Spleen (tissue), 11 donors: Measurements from ENCODE around the gene TMC6. TPM values are rescaled to one million over a fixed set of nuclear protein-coding genes. Genes with fewer than 3 reads are reported as not detected.

Experiments
- DNase-seq: peaks from one replicate; pipeline ENCODE4 v3.0.0-alpha.2; 2020
- H3K27ac ChIP-seq, 8 donors: fragments of 200-600 bp; sonication (generic) in 7 of 8; 1 replicate in 4 of 8; 2 replicates in 4 of 8; pipeline versions ENCODE4 v1.5.0 to v1.8.0; 2016 to 2021; ENCODE audit warnings: inconsistent platforms in 4 of 8, mild to moderate bottlenecking in 4 of 8, moderate library complexity in 1 of 8
- H3K27me3 ChIP-seq, 7 donors: fragments of 200-600 bp; sonication (generic) in 6 of 7; replicated peaks in 1 of 7; 1 replicate in 4 of 7; 2 replicates in 3 of 7; pipeline versions ENCODE4 v1.5.0 to v1.8.0; 2016 to 2021; ENCODE audit warnings: inconsistent platforms in 3 of 7, mild to moderate bottlenecking in 1 of 7
- H3K36me3 ChIP-seq, 6 donors: fragments of 200-600 bp; sonication (generic) in 5 of 6; 1 replicate in 4 of 6; 2 replicates in 2 of 6; pipeline versions ENCODE4 v1.5.0 to v1.8.0; 2016 to 2021; ENCODE audit warnings: inconsistent platforms in 2 of 6
- H3K4me1 ChIP-seq, 6 donors: fragments of 200-600 bp; sonication (generic) in 5 of 6; 1 replicate in 3 of 6; 2 replicates in 3 of 6; pipeline versions ENCODE4 v1.5.0 to v1.8.0; 2016 to 2021; ENCODE audit warnings: inconsistent platforms in 3 of 6
- H3K4me3 ChIP-seq, 8 donors: fragments of 200-600 bp; sonication (generic) in 7 of 8; 1 replicate in 4 of 8; 2 replicates in 4 of 8; pipeline versions ENCODE4 v1.5.0 to v1.8.0; 2016 to 2021; ENCODE audit warnings: inconsistent platforms in 4 of 8, mild to moderate bottlenecking in 4 of 8, moderate library complexity in 2 of 8
- H3K9me3 ChIP-seq, 8 donors: fragments of 200-600 bp; sonication (generic) in 7 of 8; 1 replicate in 4 of 8; 2 replicates in 4 of 8; pipeline versions ENCODE4 v1.5.0 to v1.8.0; 2016 to 2021; ENCODE audit warnings: inconsistent platforms in 4 of 8
- POLR2A ChIP-seq, 3 donors: fragments of 450-650 bp; IDR thresholded peaks; one replicate each; pipeline ENCODE4 v1.5.1; 2017; ENCODE audit warnings: antibody characterized with exemption in 3 of 3, mild to moderate bottlenecking in 1 of 3
- POLR2AphosphoS5 ChIP-seq, 3 donors: sonication (generic); formaldehyde crosslinking; IDR thresholded peaks; one replicate each; pipeline ENCODE4 v1.5.1; 2017; ENCODE audit warnings: antibody characterized with exemption in 3 of 3
- WGBS, 5 donors: extraction: QIAGEN DNeasy Blood & Tissue Kit in 3 of 5; methylation state at CpG; one replicate each; pipeline versions ENCODE4 v1.1.5 to v1.1.7; 2013 to 2018; 5-methylcytosine and 5-hydroxymethylcytosine counted together
- intact Hi-C: fragments of 100-400 bp; cut with DNase I; formaldehyde crosslinking; loops from one replicate; pipeline ENCODE4 v1.15.0; 2023; ENCODE audit warnings: low total_unique reads
- polyA plus RNA-seq, 3 donors: library from polyadenylated mRNA; stranded (reverse); fragments of 200-250 nt; gene quantifications; one replicate each; pipeline ENCODE4 v1.2.1, GENCODE V29; 2013
- total RNA-seq, 7 donors: library from RNA; depleted of rRNA in 3 of 7; stranded (reverse); fragments of >200 nt in 3 of 7; fragmentation: NEBNext Ultra II Directional in 4 of 7; extraction: Animal tissue kit (Norgen Biotek cat#: 25700) in 4 of 7; gene quantifications; one replicate each; pipeline versions ENCODE4 v1.1.0 to v1.2.1, GENCODE V29; 2016 to 2021
- TF ChIP-seq, protein P1 (sequence below), 11 experiments: fragments of 200-600 bp in 7 of 11; fragments of 450-650 bp in 4 of 11; sonication (generic) in 4 of 11; IDR thresholded peaks in 8 of 11; conservative IDR thresholded peaks in 3 of 11; 1 replicate in 7 of 11; 2 replicates in 4 of 11; pipeline versions ENCODE4 v1.4.0 to v1.8.0; 2016 to 2021; ENCODE audit warnings: antibody characterized with exemption in 11 of 11, inconsistent platforms in 4 of 11, mild to moderate bottlenecking in 1 of 11
- donor health status: healthy with polysubstance abuse.
- donor health status: DM: no; HTN: no; CAD: no; lungs with moderate emphysema.
- donor health status: DM: no; HTN: no; CAD: no.
- donor health status: Bipolar disorder and iron deficiency.
- donor health status: healthy.
- donor health status: DM: no; HTN: no; CAD: no.
- donor health status: DM: yes; HTN: yes; CAD: no.

The TMC6 gene
- total and polyA plus RNA-seq, 10 donors = 132 to 425 (median 260) TPM

DNA sequence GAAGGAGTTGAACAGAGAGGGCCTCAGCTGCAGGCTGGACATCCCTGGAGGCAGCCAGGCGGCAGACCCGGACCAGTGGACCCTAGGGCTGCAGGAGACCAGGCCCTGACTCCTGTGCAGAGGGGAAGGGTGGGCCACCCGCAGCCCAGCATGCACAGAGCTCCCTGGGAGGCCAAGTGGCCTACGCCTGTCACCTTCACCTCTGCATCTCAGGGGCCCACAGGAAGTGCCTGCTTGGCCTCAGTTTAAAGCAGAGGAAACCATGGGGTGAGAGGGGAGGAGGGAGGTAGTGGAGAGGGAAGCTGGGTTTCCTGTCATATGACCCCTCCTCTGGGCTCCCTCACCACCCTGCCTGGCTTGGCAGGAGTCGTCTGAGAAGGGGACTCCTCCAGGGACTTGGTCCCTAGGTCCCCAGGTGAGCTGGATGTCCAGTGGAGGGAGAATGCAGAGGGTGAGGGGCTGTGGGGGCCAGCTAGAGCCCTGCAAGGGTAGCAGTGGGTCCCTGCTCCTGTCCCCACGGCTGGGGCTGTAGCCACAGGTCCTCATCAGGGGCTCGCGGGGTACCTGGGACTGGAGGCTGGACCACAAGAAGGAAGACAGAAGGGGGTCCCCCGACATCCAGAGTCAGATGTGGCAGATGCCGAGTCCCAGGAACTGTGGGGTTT lies 2.0 kb upstream of the TMC6 start, which contains the start of gene TMC8:
Gene TMC8, plus strand, starts transcription at position 335 of the 665 bp plus-strand sequence. CDS start 818 bp downstream, outside the sequence.
- 7 to 29% (median 11%) methylated on average over 8 to 10 of the region's 10 CpGs for WGBS, 5 donors
- TF ChIP-seq, protein P1, sequence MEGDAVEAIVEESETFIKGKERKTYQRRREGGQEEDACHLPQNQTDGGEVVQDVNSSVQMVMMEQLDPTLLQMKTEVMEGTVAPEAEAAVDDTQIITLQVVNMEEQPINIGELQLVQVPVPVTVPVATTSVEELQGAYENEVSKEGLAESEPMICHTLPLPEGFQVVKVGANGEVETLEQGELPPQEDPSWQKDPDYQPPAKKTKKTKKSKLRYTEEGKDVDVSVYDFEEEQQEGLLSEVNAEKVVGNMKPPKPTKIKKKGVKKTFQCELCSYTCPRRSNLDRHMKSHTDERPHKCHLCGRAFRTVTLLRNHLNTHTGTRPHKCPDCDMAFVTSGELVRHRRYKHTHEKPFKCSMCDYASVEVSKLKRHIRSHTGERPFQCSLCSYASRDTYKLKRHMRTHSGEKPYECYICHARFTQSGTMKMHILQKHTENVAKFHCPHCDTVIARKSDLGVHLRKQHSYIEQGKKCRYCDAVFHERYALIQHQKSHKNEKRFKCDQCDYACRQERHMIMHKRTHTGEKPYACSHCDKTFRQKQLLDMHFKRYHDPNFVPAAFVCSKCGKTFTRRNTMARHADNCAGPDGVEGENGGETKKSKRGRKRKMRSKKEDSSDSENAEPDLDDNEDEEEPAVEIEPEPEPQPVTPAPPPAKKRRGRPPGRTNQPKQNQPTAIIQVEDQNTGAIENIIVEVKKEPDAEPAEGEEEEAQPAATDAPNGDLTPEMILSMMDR (IDR thresholded peaks at IDR 0.05 in 8 of 11, conservative IDR thresholded peaks at IDR 0.05 in 3 of 11) = peak in 1 of 11 experiments; percentile 14
- peak in 2 of 3 donors; percentile 25 to 53 for TF ChIP-seq POLR2A (IDR thresholded peaks at IDR 0.05)
- TF ChIP-seq POLR2AphosphoS5 (IDR thresholded peaks at IDR 0.05) = peak; percentile 86 to 97 (median 92)
- Histone ChIP-seq H3K27me3 (no peaks in the 10 kb centered on the region), H3K4me1 (peaks cover 60 to 100% (median 91%) of the 10 kb centered on the region in 6 donors), H3K27ac (peak within 1 kb of the TSS; percentile 87 to 97 (median 94)), H3K9me3 (no peaks in the 10 kb centered on the region), H3K36me3 (peaks cover 2 to 43% (median 27%) of the 10 kb centered on the region in 6 donors), H3K4me3 (peak within 1 kb of the TSS; percentile 57 to 98 (median 86))
- peak; percentile 94 for DNase-seq
- intact Hi-C loops = no loop called here

DNA sequence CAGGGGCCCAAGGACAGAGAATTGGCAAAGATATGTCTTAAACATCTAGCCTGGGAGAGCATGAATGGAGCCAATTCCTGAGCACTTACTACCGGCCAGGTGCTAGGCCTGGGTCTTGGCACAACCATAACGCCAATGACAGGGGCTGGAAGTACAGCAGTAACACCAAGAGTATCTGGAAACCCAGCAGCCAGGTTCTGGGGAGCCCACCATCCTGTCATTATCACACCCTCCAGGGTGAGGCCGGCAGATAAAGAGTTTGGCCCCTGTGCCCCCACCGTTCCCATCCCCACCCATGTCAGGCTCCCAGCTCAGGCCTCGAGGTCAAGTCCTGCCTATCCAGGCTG lies 1.5 kb upstream of the TMC6 start:
- no peak for TF ChIP-seq POLR2AphosphoS5 (IDR thresholded peaks at IDR 0.05)
- TF ChIP-seq POLR2A (IDR thresholded peaks at IDR 0.05) = no peak
- TF ChIP-seq, protein P1 (IDR thresholded peaks at IDR 0.05 in 8 of 11, conservative IDR thresholded peaks at IDR 0.05 in 3 of 11) = no peak
- H3K27ac ChIP-seq = peak overlapping the region; percentile 87 to 97 (median 94)
- peak overlapping the region in 7 of 8 donors; percentile 57 to 98 (median 91) for H3K4me3 ChIP-seq
- peaks cover 65 to 100% (median 93%) of the 10 kb centered on the region in 6 donors for H3K4me1 ChIP-seq
- no peaks in the 10 kb centered on the region for H3K9me3 ChIP-seq
- H3K27me3 ChIP-seq = no peaks in the 10 kb centered on the region
- 0 to 26% (median 7%) methylated on average over 2 to 5 of the region's 5 CpGs for WGBS, 5 donors
- H3K36me3 ChIP-seq = peaks cover 2 to 43% (median 27%) of the 10 kb centered on the region in 6 donors
- intact Hi-C loops = no loop called here
- no peak for DNase-seq

DNA sequence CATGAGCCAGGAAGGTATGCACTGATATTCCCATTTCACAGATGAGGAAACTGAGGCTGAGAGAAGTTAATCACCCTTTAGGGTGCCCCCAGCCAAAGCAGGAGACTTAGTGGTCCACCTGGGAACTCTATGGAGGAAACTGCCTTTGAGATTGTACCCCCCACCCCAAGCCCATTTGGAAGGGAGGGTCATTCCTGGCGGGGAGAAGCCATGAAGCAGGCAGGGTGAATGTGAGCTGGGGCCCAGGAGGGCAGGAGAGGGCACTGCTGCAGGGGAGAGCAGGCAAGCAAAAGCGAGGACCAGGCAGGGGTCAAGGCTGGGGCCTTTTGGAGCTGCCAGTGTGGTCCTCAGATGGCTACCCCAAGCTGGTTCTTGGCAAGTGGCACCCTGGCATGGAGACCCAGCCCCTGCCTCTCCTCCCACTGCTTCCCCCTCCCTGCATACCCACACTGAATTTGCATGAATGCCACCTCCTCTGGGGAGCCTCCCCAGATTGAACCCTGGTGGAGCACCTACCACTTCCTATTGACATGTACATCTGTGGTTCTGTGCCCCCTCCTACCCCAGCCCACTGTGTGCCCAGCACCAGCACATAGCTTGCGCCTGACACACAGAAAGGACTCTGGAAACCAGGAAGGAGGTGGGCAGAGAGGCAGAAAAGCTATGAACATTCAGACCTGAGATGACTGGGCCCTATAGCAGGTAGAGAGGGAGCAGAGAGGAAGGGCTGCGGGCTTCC lies 965 bp upstream of the TMC6 start:
- Histone ChIP-seq H3K27me3 (no peaks in the 10 kb centered on the region), H3K4me1 (peaks cover 68 to 100% (median 94%) of the 10 kb centered on the region in 6 donors), H3K9me3 (no peaks in the 10 kb centered on the region), H3K4me3 (peak overlapping the region in 7 of 8 donors; percentile 15 to 99 (median 96)), H3K36me3 (peaks cover 0 to 43% (median 27%) of the 10 kb centered on the region in 6 donors), H3K27ac (peak overlapping the region; percentile 87 to 97 (median 94))
- peak; percentile 90 for DNase-seq
- TF ChIP-seq, protein P1 (IDR thresholded peaks at IDR 0.05 in 8 of 11, conservative IDR thresholded peaks at IDR 0.05 in 3 of 11) = no peak
- TF ChIP-seq POLR2A (IDR thresholded peaks at IDR 0.05) = no peak
- TF ChIP-seq POLR2AphosphoS5 (IDR thresholded peaks at IDR 0.05) = peak; percentile 34 to 85 (median 54)
- WGBS, 5 donors = 37 to 46% (median 43%) methylated on average over 4 of the region's 4 CpGs
- intact Hi-C loops = no loop called here
